NOMO-1 treated with DMSO at 0.1 percent for 48 hours (cell line): Measurements from ENCODE around the gene APIP.

ENCODE experiments used
- DNase-seq: peaks from one replicate; lab custom pipeline; 2025; ENCODE audit not compliant: unreplicated experiment; lab: John Stamatoyannopoulos, UW

The APIP gene

GRCh38 chr11:34890089-34890488, 26.1 kb downstream of the APIP start:
- no peak for DNase-seq

- DNase-seq = no peak
Measured at GRCh38 chr11:34887260-34887659, 28.9 kb downstream of the APIP start.

GRCh38 chr11:34886609-34887008, 29.6 kb downstream of the APIP start:
- no peak for DNase-seq

GRCh38 chr11:34881900-34882299, 34.3 kb downstream of the APIP start:
- no peak for DNase-seq

- no peak for DNase-seq
Measured at GRCh38 chr11:34877375-34877975, 38.7 kb downstream of the APIP start.

DNA sequence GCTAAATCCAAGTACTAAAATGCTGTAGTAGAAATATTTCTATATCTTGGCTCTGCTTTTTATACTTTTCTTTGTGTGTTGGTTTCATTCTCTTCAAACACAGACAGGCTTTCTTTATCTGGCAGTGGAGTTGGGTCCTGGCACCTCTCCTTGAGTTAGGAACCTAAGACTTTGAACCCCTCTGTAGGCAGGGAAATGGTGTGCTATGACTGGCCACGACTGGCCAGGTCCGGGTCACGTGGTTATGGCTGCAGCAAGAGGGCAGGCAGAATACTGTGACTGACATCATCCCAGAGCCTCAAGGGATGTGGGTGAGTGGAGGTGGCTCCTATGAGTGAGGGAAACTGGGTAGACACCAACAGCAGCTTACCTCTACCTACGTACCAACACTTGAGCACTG, 42.0 kb downstream of the APIP start:
- no peak for DNase-seq

DNA sequence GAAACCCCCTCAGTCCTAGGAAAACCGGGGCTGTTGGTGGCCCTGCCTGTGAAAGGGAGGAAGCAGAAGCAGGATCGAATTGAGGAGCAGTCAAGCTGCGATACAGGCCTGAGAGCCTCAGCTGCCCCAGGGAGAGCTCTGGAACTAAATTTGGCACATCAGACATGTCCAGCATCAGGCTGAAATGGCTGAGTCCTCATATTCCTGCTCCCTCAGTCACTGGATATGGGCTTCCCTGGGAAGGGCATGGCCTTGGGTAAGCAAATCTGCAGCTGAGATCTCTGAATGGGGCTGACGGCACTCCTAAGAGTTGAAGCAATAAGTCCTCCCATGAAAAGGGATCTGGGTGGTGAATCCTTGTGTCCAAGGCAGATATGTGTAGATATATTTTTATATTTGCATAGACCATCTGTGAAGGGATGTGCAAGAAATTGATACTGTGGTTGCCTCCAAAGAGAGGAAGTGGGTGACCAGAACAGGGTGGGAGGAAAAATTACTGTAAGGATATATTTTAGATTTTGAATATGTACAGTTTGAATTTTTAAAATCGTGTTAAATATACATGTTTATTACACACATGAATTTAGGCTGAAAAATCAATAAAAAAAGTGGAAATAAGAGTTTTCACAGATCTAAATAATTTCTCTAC, 45.5 kb downstream of the APIP start:
- no peak for DNase-seq

DNA sequence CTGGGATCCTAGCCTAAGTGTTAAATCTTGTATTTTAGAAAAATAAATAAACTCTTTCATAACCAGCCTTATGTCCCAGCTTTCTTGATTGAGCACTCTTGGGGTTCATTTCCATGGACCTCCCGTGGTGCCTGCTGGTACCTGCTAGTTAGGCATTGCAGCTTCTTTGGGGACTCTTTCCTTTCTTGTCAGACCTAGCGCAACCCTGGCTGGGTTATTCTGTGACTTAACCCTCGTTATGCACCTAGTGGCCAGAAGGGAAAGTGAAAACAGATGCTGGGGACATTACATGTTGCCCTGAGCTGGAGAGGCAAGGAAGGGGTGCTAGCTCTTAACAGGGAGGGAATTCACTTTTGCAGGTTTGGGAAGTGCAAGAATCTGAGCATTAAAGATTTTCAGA, 46.8 kb downstream of the APIP start:
- no peak for DNase-seq

DNA sequence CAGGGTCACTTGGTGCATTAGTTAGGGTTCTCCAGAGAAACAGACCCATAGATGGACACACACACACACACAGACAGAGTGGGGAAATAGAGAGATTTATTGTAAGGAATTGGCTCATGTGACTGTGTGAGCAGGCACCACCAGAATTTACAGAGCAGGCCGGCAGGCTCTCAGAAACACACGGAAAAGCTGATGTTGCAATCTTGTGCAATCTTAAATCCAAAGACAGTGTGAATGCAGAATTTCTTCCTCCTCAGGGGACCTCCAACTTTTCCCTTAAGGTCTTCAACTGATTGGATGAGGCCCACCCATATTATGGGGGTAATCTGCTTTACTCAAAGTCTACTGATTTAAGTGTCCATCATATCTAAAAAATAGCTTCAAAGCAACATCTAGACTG, 49.8 kb downstream of the APIP start:
- peak; percentile 48 for DNase-seq

DNA sequence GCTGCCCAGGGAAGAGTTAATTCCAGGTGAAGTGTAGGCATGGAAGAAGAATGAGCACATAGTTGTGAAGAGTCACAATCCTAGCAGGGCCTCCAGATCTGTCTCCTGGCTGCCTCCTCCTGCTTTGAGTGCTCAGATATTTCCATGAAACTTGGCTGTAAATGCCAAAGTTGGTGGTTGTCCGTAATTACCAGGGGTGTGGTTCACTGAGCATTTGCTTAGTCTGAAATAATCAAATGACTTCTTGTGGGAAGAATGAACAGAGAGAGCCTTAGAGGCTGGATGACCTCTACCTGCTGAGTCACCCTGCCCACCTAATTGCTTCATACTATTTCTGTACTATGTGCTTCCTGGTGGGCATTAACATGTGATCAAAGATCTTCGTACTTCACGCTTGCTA, 50.9 kb downstream of the APIP start:
- no peak for DNase-seq

DNA sequence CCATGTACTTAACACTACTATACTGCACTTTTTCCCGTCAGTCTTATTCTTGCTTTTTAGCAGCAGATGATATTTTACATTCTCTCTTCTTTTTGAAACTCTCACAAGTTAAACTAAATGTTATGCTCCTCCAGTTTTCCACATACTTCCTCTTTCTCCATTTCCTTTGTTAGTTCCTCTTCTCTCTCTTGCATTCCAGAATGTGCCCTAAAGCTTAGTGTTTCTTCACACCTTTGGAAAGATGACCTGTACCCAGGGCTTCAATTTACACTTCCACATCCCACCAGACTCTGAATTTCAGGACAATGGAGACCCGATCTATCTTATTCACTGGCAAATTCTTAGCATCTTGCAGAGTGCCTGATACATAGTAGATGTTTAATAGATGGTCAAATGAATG, 51.8 kb downstream of the APIP start:
- DNase-seq = peak; percentile 58

DNA sequence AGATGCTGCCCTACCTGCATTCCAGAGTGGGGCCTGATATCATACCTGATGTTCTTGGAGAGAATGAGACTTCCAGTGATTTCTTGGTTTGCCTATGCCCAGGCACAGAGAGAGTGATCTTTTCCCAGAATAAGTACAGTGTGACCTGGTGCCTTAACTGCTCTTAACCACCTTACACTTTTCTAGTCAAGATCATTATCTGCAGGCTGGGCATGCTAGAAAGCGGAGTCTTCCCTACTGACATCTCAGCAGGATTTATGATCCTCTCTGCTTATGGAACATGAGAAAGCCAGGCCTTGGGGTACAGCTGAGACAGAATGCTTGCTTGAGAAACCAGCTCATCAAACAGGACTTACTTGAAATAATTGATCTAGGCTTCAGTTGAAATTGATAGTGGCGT, 53.1 kb downstream of the APIP start:
- no peak for DNase-seq

GRCh38 chr11:34860518-34860917, 55.7 kb downstream of the APIP start:
- DNase-seq = no peak

DNA sequence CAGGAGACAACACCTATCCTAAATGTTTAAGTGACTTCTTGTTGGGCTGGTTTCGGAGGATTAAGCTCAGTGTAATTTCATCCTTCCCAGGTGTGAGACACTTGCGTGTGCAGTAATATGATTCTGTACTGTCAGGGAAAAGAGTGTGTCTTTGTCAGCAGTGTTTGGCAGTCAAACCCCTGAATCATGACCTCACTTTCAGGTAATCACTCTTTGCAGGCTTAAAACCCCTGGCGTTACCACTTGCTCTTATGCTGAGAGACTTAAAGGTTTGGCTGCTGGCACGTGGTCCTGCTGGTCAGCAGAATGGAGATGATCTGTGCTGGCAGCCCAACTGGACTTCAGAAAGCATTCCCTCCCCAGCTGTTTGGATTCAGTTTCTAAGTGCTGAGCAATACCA, 56.1 kb downstream of the APIP start:
- DNase-seq = no peak

DNA sequence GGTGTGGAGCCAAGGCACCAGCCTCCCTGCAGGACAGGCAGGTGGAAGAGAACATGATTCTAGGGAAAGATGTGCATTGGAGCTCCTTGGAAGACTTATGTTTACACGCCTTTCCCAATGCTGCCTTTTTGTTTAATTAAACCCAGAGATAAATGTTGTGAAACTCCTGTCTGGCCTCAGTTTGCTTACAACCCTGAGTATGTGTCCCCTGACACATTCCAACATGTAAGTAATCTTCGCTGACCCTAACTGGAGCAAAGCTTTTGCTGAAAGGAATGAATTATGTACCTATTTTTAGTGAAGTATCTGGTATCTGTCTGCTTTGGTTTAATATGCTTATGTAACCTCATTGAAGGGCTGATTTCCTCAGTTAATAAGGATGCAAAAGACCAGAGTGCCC, 56.7 kb downstream of the APIP start:
- DNase-seq = no peak

GRCh38 chr11:34857463-34857862, 58.7 kb downstream of the APIP start:
- no peak for DNase-seq

GRCh38 chr11:34856251-34856650, 59.9 kb downstream of the APIP start:
- no peak for DNase-seq

GRCh38 chr11:34855754-34856095, 60.5 kb downstream of the APIP start:
- no peak for DNase-seq

- DNase-seq = no peak
Measured at GRCh38 chr11:34855021-34855753, 61.0 kb downstream of the APIP start.

GRCh38 chr11:34851916-34852315, 64.3 kb downstream of the APIP start:
- DNase-seq = no peak

GRCh38 chr11:34850334-34850733, 65.8 kb downstream of the APIP start:
- no peak for DNase-seq

- no peak for DNase-seq
Measured at GRCh38 chr11:34846467-34846866, 69.7 kb downstream of the APIP start.
